HepG2 (cell line): ENCODE measurements around the gene WRAP73. TPM values are rescaled to one million over a fixed set of nuclear protein-coding genes. Genes with fewer than 3 reads are reported as not detected.

ENCODE experiments used
- polyA plus RNA-seq, 8 experiments: library from polyadenylated mRNA; depleted of rRNA in 3 of 8; stranded (reverse) in 7 of 8; unstranded in 1 of 8; fragments of >200 nt; fragmentation: Illumina TruSeq in 4 of 8; extraction: Trizol in 4 of 8; gene quantifications; 2 replicates each; pipeline versions ENCODE4 v1.2.1 to v1.2.3, GENCODE V29; 2011 to 2016; ENCODE audit warnings: low read depth in 4 of 8, missing spikeins in 1 of 8, mixed read lengths in 1 of 8; ENCODE audit not compliant: insufficient read depth in 1 of 8
- total RNA-seq, 5 experiments: library from RNA; depleted of rRNA; stranded (reverse); fragments of >200 nt; fragmentation: Illumina TruSeq; extraction: Trizol; gene quantifications; 2 replicates each; pipeline ENCODE4 v1.2.3, GENCODE V29; 2016; ENCODE audit warnings: low read depth in 1 of 5

WRAP73 gene
- total and polyA plus RNA-seq, 2 of the 13 experiments (the other 11 are each of a cell fraction or from before 2014, with no cell fraction given): 18.1 to 40.4 TPM

Other genes starting within 250 kb of the WRAP73 start
- 15.9 and 20.3 TPM in 2 replicates for gene ARHGEF16, start 195.4 kb downstream of the WRAP73 start, total RNA-seq (2016; rRNA removed; fragmentation: Illumina TruSeq; extraction: Trizol)
- 39.9 and 59.7 TPM in 2 replicates for gene ARHGEF16, start 195.4 kb downstream of the WRAP73 start, polyA plus RNA-seq (2011; rRNA removed)
- gene MEGF6, start 38.6 kb downstream of the WRAP73 start, total RNA-seq (2016; rRNA removed; fragmentation: Illumina TruSeq; extraction: Trizol): 0.76 and 1.9 TPM in 2 replicates
- 1.9 and 3.5 TPM in 2 replicates for gene MEGF6, start 38.6 kb downstream of the WRAP73 start, polyA plus RNA-seq (2011; rRNA removed)
- gene TPRG1L, start 25.1 kb downstream of the WRAP73 start, total RNA-seq (2016; rRNA removed; fragmentation: Illumina TruSeq; extraction: Trizol): 21.3 and 31.7 TPM in 2 replicates
- 37.4 and 44.3 TPM in 2 replicates for gene TPRG1L, start 25.1 kb downstream of the WRAP73 start, polyA plus RNA-seq (2011; rRNA removed)
- gene TP73, start 2.4 kb upstream of the WRAP73 start, total RNA-seq (2016; rRNA removed; fragmentation: Illumina TruSeq; extraction: Trizol): 0.69 and 1.1 TPM in 2 replicates
- 0.49 and 0.59 TPM in 2 replicates for gene TP73, start 2.4 kb upstream of the WRAP73 start, polyA plus RNA-seq (2011; rRNA removed)
- not detected in 2 replicates for gene CCDC27, start 102.3 kb upstream of the WRAP73 start, total RNA-seq (2016; rRNA removed; fragmentation: Illumina TruSeq; extraction: Trizol)
- gene CCDC27, start 102.3 kb upstream of the WRAP73 start, polyA plus RNA-seq (2011; rRNA removed): not detected in 2 replicates
- 55.8 and 56.3 TPM in 2 replicates for gene SMIM1, start 122.6 kb upstream of the WRAP73 start, total RNA-seq (2016; rRNA removed; fragmentation: Illumina TruSeq; extraction: Trizol)
- gene SMIM1, start 122.6 kb upstream of the WRAP73 start, polyA plus RNA-seq (2011; rRNA removed): 12.4 and 22.2 TPM in 2 replicates
- 52.4 and 52.5 TPM in 2 replicates for gene LRRC47, start 146.4 kb upstream of the WRAP73 start, total RNA-seq (2016; rRNA removed; fragmentation: Illumina TruSeq; extraction: Trizol)
- gene LRRC47, start 146.4 kb upstream of the WRAP73 start, polyA plus RNA-seq (2011; rRNA removed): 18.3 and 20.2 TPM in 2 replicates
- 20.4 and 33.8 TPM in 2 replicates for gene CEP104, start 207.1 kb upstream of the WRAP73 start, total RNA-seq (2016; rRNA removed; fragmentation: Illumina TruSeq; extraction: Trizol)
- gene CEP104, start 207.1 kb upstream of the WRAP73 start, polyA plus RNA-seq (2011; rRNA removed): 19.0 and 30.1 TPM in 2 replicates
- 8.7 and 9.3 TPM in 2 replicates for gene DFFB, start 207.4 kb upstream of the WRAP73 start, total RNA-seq (2016; rRNA removed; fragmentation: Illumina TruSeq; extraction: Trizol)
- gene DFFB, start 207.4 kb upstream of the WRAP73 start, polyA plus RNA-seq (2011; rRNA removed): 4.6 and 4.8 TPM in 2 replicates